Astrocyte of the spinal cord (primary cell): ENCODE data around the gene SLIT3.

Experiments
- DNase-seq: peaks from one replicate; pipeline ENCODE4 v3.0.0; 2011; ENCODE audit warnings: low read depth, low spot score
- H3K4me3 ChIP-seq: 2 replicates; pipeline ENCODE4 v1.5.1; 2011; ENCODE audit warnings: low read depth, mild to moderate bottlenecking, low read length, moderate library complexity
- in situ Hi-C: cut with HindIII; loops from 2 replicates; pipeline ENCODE4 v1.10.0; 2017; ENCODE audit warnings: low sequenced_read_pairs
- TF ChIP-seq, protein P1 (sequence below): IDR thresholded peaks from 2 replicates; pipeline ENCODE4 v1.5.1; 2012; ENCODE audit warnings: low read depth, mild to moderate bottlenecking, low read length, inconsistent platforms

The SLIT3 gene

DNA sequence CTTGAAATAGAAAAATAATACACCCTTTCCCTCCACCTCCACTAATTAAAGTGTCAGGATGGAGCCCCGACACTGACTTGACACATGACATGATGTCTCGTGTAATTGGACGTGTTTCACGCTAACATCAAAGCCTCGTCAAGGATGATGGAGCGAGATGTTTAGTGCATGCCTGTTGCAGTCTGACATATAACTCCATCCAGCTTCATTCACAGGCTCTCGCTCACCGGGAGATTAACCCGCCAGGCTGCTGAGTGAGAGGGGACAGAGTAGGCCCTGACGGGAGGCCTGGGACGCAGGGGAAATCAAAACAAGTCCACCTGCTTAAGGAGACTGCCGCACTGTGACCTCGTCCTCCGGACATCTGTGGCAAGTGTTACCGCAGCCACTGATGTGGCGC lies 263.5 kb downstream of the SLIT3 start:
- in situ Hi-C loops = no loop called here
- no peak overlapping the region for H3K4me3 ChIP-seq
- TF ChIP-seq, protein P1, sequence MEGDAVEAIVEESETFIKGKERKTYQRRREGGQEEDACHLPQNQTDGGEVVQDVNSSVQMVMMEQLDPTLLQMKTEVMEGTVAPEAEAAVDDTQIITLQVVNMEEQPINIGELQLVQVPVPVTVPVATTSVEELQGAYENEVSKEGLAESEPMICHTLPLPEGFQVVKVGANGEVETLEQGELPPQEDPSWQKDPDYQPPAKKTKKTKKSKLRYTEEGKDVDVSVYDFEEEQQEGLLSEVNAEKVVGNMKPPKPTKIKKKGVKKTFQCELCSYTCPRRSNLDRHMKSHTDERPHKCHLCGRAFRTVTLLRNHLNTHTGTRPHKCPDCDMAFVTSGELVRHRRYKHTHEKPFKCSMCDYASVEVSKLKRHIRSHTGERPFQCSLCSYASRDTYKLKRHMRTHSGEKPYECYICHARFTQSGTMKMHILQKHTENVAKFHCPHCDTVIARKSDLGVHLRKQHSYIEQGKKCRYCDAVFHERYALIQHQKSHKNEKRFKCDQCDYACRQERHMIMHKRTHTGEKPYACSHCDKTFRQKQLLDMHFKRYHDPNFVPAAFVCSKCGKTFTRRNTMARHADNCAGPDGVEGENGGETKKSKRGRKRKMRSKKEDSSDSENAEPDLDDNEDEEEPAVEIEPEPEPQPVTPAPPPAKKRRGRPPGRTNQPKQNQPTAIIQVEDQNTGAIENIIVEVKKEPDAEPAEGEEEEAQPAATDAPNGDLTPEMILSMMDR = no peak
- no peak for DNase-seq

DNA sequence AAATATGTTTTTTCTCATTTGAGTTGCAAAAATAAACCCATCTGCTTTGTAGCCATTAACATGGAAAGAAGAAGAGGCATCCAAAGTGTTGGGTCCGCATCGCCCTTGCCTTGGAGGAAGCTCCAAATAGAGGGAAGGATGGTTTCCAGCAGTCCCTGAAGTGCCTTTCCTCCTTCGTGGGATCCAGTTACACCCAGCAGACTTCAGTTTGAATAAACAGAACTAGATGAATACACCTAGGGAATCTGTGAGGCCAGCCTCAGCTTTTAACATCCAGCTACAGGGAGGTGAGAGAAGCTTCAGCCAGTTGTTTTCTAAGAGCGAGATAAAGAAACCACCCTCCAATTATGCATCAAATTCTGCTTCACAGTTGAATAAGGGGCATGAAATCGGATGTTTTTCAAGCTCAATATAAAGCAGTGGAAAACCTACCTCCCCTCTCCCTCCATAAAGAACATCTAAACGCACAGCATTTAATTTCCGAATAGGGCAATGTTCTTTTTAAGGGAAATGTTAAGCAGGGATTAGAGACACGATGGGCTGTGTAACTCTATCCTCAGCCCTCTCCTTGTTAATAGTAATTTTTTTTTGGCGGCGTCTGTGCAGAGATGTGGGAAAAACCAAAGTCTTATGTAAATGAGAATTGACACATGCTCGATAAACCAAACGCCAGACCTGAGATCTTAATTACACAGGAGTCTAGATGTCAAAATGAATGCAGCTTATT lies 264.7 kb downstream of the SLIT3 start:
- DNase-seq = no peak
- no peak overlapping the region for H3K4me3 ChIP-seq
- TF ChIP-seq, protein P1 = no peak
- in situ Hi-C loops = no loop called here

DNA sequence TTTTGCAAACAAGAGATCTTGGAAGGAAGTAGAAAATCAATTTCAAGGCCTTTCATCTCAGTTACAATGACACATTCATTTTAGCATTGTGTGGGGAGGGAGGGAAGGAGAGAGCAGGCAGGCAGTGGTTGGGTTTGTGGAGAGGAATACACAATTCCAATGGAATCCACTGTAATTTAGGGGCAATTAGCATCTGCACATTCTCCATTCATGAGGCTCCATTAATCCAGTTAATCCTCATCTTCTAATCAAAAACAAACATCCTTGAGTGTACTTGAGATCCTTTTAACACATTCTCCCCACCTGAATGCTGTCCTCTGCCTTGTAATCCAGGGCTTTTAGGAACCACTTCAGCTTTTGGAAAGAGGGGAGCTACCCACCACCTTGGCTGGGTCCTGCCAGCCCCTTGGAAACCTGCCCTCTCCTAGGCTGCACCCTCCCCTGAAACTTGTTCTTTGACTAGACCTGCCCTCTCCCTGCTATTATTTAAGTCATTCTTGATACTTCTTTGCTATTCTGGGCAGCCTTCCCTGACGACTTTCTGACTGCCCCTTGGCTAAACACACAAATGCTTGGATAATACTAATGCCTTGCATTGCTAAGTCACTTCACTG lies 271.2 kb downstream of the SLIT3 start:
- in situ Hi-C loops = no loop called here
- peak; percentile 19 for DNase-seq
- TF ChIP-seq, protein P1 = no peak
- H3K4me3 ChIP-seq = no peak overlapping the region

DNA sequence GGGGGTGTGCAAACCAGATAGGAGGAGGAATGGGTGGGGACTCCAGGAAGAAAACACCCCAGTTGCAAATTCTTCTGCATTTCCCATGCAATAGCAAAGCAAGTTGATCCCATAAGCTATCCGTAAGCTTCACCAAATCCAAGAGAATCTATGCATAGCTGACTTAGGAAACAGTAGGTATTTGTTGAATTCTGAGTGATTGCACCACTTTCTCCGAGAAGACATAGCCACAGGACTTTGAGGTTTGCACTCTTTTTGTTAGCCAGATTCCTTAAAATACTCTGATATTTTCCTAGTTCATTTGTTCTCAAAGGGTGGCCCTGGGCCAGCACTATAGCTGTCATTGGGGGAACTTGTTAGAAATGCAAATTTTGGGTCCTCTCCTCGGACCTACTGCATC lies 271.9 kb downstream of the SLIT3 start:
- TF ChIP-seq, protein P1 = no peak
- peak; percentile 39 for DNase-seq
- in situ Hi-C loops = no loop called here
- no peak overlapping the region for H3K4me3 ChIP-seq

DNA sequence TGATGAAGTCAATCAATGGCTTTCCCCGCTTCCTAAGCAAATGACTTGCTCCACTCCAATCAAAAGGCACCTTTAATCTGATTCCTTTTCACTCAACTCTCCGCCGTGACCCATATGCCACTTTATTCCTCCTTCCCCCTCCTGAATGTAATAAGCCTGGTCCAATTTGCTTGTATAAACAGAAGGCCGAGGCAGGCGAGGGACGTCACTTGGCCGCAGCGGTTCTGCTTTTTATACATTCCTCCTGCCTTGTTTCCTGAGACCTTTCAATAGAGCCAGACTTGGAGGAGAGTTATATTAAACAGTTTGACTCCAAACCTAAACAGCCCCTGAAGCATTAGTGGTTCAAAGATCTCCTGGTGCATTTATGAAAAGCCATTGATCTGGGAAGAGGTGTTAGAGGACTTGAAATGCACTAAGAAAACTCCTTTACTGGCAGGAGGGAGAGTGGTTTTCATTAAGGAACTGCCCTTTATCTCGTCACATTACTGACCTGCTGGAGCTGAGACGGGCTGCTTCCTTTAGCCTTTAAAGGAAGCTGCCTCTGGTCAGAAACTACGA lies 273.4 kb downstream of the SLIT3 start:
- TF ChIP-seq, protein P1 = no peak
- in situ Hi-C loops = no loop called here
- no peak overlapping the region for H3K4me3 ChIP-seq
- no peak for DNase-seq

DNA sequence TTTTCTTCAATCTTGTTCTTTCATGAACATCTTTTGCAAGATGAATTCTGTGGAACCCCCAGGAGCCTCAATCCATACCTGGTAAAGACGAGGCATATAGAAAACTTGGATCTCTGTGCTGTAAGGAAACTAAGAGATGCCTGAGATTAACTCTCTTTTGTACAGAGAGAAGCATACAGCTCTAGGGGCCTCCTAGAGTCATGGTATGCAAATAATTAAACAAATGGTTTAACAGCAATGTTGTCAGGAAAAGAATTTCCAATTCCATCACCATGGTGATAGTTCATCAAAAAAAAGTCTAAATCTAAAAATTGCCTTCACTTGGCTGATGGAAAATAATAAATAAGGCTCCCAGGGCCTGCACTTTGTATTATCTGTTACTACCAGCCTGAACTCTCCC lies 275.4 kb downstream of the SLIT3 start:
- TF ChIP-seq, protein P1 = no peak
- DNase-seq = no peak
- in situ Hi-C loops = no loop called here
- no peak overlapping the region for H3K4me3 ChIP-seq
